ENCODE measurements around the gene KIF5A. TPM values are rescaled to one million over a fixed set of nuclear protein-coding genes. Genes with fewer than 3 reads are reported as not detected.

Gene KIF5A
- total and polyA plus RNA-seq, 2 of the 4 experiments (the other 2 are of a cell fraction) = 0.15 to 0.18 TPM

DNA sequence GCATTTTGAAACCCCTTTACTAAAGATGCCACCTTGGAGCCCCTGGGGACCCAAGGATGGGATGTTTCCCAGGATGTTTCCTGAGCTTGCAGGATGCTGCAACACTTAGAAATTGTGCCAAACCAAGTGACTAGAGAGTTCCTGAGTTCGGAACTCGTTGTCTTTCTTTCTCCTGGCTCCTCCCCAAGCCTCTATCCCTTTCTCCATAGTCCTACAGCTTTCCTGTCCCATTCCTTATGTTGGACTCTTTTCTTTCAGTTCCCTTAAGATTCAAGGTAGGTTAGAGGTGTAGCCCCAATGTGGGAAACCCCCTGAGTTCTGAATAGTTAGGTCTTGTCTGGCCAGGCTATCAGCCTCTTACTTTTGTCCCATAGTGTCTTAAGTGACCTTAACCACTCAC lies 1.4 kb upstream of the KIF5A start:
- BruUV-seq (replicated peaks) = no TSS peak
- H3K27ac ChIP-seq (ENCODE audit: insufficient read depth, low read length) = no peak overlapping the region
- no peak overlapping the region for H3K9ac ChIP-seq (ENCODE audit: low read depth, low read length)
- TF ChIP-seq ELK1 (IDR thresholded peaks at IDR 0.05; ENCODE audit: borderline replicate concordance, low read depth, low read length) = no peak
- TF ChIP-seq RAD21 (IDR thresholded peaks at IDR 0.05; ENCODE audit: low read length) = no peak
- no peak for TF ChIP-seq MXI1 (IDR thresholded peaks at IDR 0.05; ENCODE audit: borderline replicate concordance, low read depth, low read length)
- no peak for TF ChIP-seq SMC3 (IDR thresholded peaks at IDR 0.05; ENCODE audit: low read depth, low read length)
- no peak for TF ChIP-seq USF2 (IDR thresholded peaks at IDR 0.05; ENCODE audit: low read depth, low read length)
- no peak for TF ChIP-seq MAFK (IDR thresholded peaks at IDR 0.05; ENCODE audit: low read depth, low read length)
- no peak for TF ChIP-seq CHD1 (IDR thresholded peaks at IDR 0.05; ENCODE audit: low read depth, low read length)
- no peak for TF ChIP-seq CTCF (conservative IDR thresholded peaks at IDR 0.05; ENCODE audit: low read depth, low read length)
- TF ChIP-seq MAZ (IDR thresholded peaks at IDR 0.05; ENCODE audit: borderline replicate concordance, low read depth, low read length) = no peak
- no peak for TF ChIP-seq NFE2L2 (IDR thresholded peaks at IDR 0.05; ENCODE audit: low read depth, low read length)
- TF ChIP-seq RCOR1 (IDR thresholded peaks at IDR 0.05; ENCODE audit: insufficient replicate concordance, low read length) = no peak
- no peak for TF ChIP-seq FOS (IDR thresholded peaks at IDR 0.05; ENCODE audit: low read depth, low read length)
- TF ChIP-seq BHLHE40 (IDR thresholded peaks at IDR 0.05; ENCODE audit: low read depth, low read length) = no peak
- no peaks in the 10 kb centered on the region for H3K9me3 ChIP-seq (ENCODE audit: control insufficient read depth, insufficient read depth, low read length)
- H3K56ac ChIP-seq (ENCODE audit: extremely low read depth, insufficient read depth, low read length) = no peak overlapping the region
- DNase-seq (no peak), ATAC-seq (ENCODE audit: low read depth) (no peak)
- H4K5ac ChIP-seq (ENCODE audit: low read depth, low read length) = no peak overlapping the region
- H2AK9ac ChIP-seq (replicated peaks; ENCODE audit: low read depth, low read length, poor library complexity) = no peak overlapping the region
- H3K4me3 ChIP-seq (ENCODE audit: insufficient read depth, low read depth, low read length) = no peak overlapping the region
- no peak overlapping the region for H4K91ac ChIP-seq (ENCODE audit: insufficient read depth, low read depth, low read length)
- H3K4me1 ChIP-seq (ENCODE audit: control insufficient read depth, insufficient read depth, low read length) = peaks cover 12% of the 10 kb centered on the region
- WGBS, 2 experiments (ENCODE audit: extremely low coverage in 2 of 2, insufficient read length in 1 of 2) = 67% methylated on average over 2 of the region's 2 CpGs; no CpG with 5 or more reads in 1 of the 2 experiments
- H2AFZ ChIP-seq (replicated peaks; ENCODE audit: low read length, poor library complexity) = no peak overlapping the region
- H4K20me1 ChIP-seq (ENCODE audit: insufficient read depth, low read length) = peaks cover 22% of the 10 kb centered on the region
- H3K4me2 ChIP-seq (ENCODE audit: low read depth, low read length) = no peak overlapping the region
- in situ Hi-C loops (cut with MboI; ENCODE audit: low sequenced_read_pairs) = no loop called here
- dilution Hi-C loops (cut with HindIII; ENCODE audit: low sequenced_read_pairs, unreplicated experiment) = no loop called here
- no peak overlapping the region for H4K8ac ChIP-seq (ENCODE audit: low read depth in 2 of 2, low read length in 2 of 2)
- H2BK120ac ChIP-seq (ENCODE audit: low read depth, low read length) = no peak overlapping the region
- H2BK5ac ChIP-seq (ENCODE audit: low read depth, low read length, poor library complexity, severe bottlenecking) = no peak overlapping the region
- peaks cover 4% of the 10 kb centered on the region for H3K36me3 ChIP-seq (ENCODE audit: control insufficient read depth, insufficient read depth, low read length)
- H2BK15ac ChIP-seq (ENCODE audit: low read depth, low read length) = no peak overlapping the region
- no peak overlapping the region for H3K4ac ChIP-seq (ENCODE audit: low read depth, low read length)
- POLR2A ChIA-PET (ENCODE audit: unreplicated experiment) = no interaction called here
- no peak overlapping the region for H2BK20ac ChIP-seq (ENCODE audit: low read depth, low read length)
- H3K23ac ChIP-seq (ENCODE audit: low read depth, low read length) = no peak overlapping the region
- H3K27me3 ChIP-seq (ENCODE audit: control insufficient read depth, insufficient read depth, low read length) = peaks cover 40% of the 10 kb centered on the region
- peaks cover 17 to 34% of the 10 kb centered on the region in 2 experiments; a peak in 3 of 4 replicates for H3K79me1 ChIP-seq (ENCODE audit: low read depth in 1 of 2, low read length in 2 of 2)
- no peak overlapping the region for H3K14ac ChIP-seq (replicated peaks; ENCODE audit: low read depth, low read length)
- H3K9me1 ChIP-seq (ENCODE audit: insufficient read depth, low read length) = peaks cover 22% of the 10 kb centered on the region
- CTCF ChIA-PET = no interaction called here
- intact Hi-C loops (cut with micrococcal nuclease) = no loop called here
- H2AK5ac ChIP-seq (ENCODE audit: low read depth, low read length) = no peak overlapping the region
- H3K18ac ChIP-seq (ENCODE audit: low read depth, low read length) = no peak overlapping the region
